GM23338 (cell line): ENCODE data around the gene ASPM. TPM values are rescaled to one million over a fixed set of nuclear protein-coding genes. Genes with fewer than 3 reads are reported as not detected.

ENCODE experiments used
- ATAC-seq: fragments of 200-7000 bp; cut with Tn5 transposase; 3 replicates; pipeline ENCODE4 v1.9.1; 2020
- DNase-seq: peaks from one replicate; pipeline ENCODE4 v3.0.0-alpha.2; 2015; ENCODE audit warnings: low spot score
- H2AFZ ChIP-seq: fragments of 200-600 bp; sonication (generic); 2 replicates; pipeline ENCODE4 v1.8.0; 2016; ENCODE audit warnings: antibody characterized with exemption, mild to moderate bottlenecking, moderate library complexity
- H3F3A ChIP-seq: fragments of 200-600 bp; sonication (generic); replicated peaks from 2 replicates; pipeline ENCODE4 v1.8.0; 2017; ENCODE audit warnings: antibody characterized with exemption, mixed run types, low read depth
- H3K27ac ChIP-seq: fragments of 200-600 bp; sonication (generic); 2 replicates; pipeline ENCODE4 v1.6.1; 2016; ENCODE audit warnings: low read depth
- H3K27me3 ChIP-seq: fragments of 200-600 bp; sonication (generic); 2 replicates; pipeline ENCODE4 v1.8.0; 2016; ENCODE audit warnings: mild to moderate bottlenecking, mixed run types, moderate library complexity; ENCODE audit not compliant: insufficient read depth
- H3K36me3 ChIP-seq: fragments of 200-600 bp; sonication (generic); 2 replicates; pipeline ENCODE4 v1.8.0; 2016; ENCODE audit warnings: mild to moderate bottlenecking; ENCODE audit not compliant: insufficient read depth
- H3K4me1 ChIP-seq: fragments of 200-600 bp; sonication (generic); 2 replicates; pipeline ENCODE4 v1.8.0; 2016; ENCODE audit warnings: mild to moderate bottlenecking, moderate library complexity; ENCODE audit not compliant: insufficient read depth
- H3K4me2 ChIP-seq: fragments of 200-600 bp; sonication (generic); 2 replicates; pipeline ENCODE4 v1.7.1; 2017; ENCODE audit warnings: mixed run types
- H3K4me3 ChIP-seq: fragments of 200-600 bp; sonication (generic); 2 replicates; pipeline ENCODE4 v1.6.1; 2016; ENCODE audit warnings: mixed run types
- H3K79me2 ChIP-seq: fragments of 200-600 bp; sonication (generic); replicated peaks from 2 replicates; pipeline ENCODE4 v1.8.0; 2017; ENCODE audit warnings: mild to moderate bottlenecking; ENCODE audit not compliant: insufficient read depth
- H3K9me2 ChIP-seq: fragments of 200-600 bp; sonication (generic); 2 replicates; pipeline ENCODE4 v1.8.0; 2017; ENCODE audit not compliant: insufficient read depth
- H4K20me1 ChIP-seq: fragments of 200-600 bp; sonication (generic); replicated peaks from 2 replicates; pipeline ENCODE4 v1.8.0; 2017; ENCODE audit warnings: mild to moderate bottlenecking; ENCODE audit not compliant: insufficient read depth
- H3K27ac Mint-ChIP-seq: 2 replicates; pipeline ENCODE4 v1.8.0; 2020; ENCODE audit warnings: inconsistent platforms, mild to moderate bottlenecking, moderate library complexity, mixed read lengths
- H3K27me3 Mint-ChIP-seq: 3 replicates; pipeline ENCODE4 v1.8.0; 2022; ENCODE audit warnings: low read depth, mild to moderate bottlenecking, moderate library complexity, mixed read lengths, inconsistent platforms; ENCODE audit not compliant: insufficient read depth, poor library complexity
- H3K36me3 Mint-ChIP-seq: 3 replicates; pipeline ENCODE4 v1.8.0; 2021; ENCODE audit warnings: low read depth, mild to moderate bottlenecking, inconsistent platforms, moderate library complexity, mixed read lengths
- H3K4me1 Mint-ChIP-seq: 3 replicates; pipeline ENCODE4 v1.8.0; 2020; ENCODE audit warnings: mild to moderate bottlenecking, inconsistent platforms, mixed read lengths
- H3K4me3 Mint-ChIP-seq: 3 replicates; pipeline ENCODE4 v1.8.0; 2021; ENCODE audit warnings: moderate library complexity, mild to moderate bottlenecking, inconsistent platforms, mixed read lengths
- H3K9me3 Mint-ChIP-seq: 3 replicates; pipeline ENCODE4 v1.8.0; 2020; ENCODE audit warnings: moderate library complexity, mild to moderate bottlenecking, inconsistent platforms, mixed read lengths
- CREB1 ChIP-seq: fragments of 250-450 bp; sonication (Bioruptor Pico); IDR thresholded peaks from 2 replicates; pipeline ENCODE4 v1.5.0; 2020; ENCODE audit warnings: low read depth, mild to moderate bottlenecking, moderate library complexity
- EZH2 ChIP-seq: fragments of 200-600 bp; sonication (generic); IDR thresholded peaks from one replicate; pipeline ENCODE4 v1.8.0; 2017; ENCODE audit warnings: antibody characterized with exemption, mild to moderate bottlenecking, low read depth; ENCODE audit not compliant: unreplicated experiment
- JUNB ChIP-seq: IDR thresholded peaks from one replicate; pipeline ENCODE4 v1.6.1; 2016; ENCODE audit warnings: antibody characterized with exemption; ENCODE audit not compliant: unreplicated experiment
- polyA plus RNA-seq: library from polyadenylated mRNA; unstranded; fragments of >200 nt; fragmentation: Nextera tagmentation; extraction: Ambion mirVana; gene quantifications from 2 replicates; pipeline ENCODE4 v1.2.1, GENCODE V29; 2016
- total RNA-seq: library from RNA; depleted of rRNA; stranded (reverse); fragments of >200 nt; shearing (Covaris generic); gene quantifications from 2 replicates; pipeline ENCODE4 v1.2.3, GENCODE V29; 2014
- TF ChIP-seq, protein P1 (sequence below): fragments of 250-450 bp; sonication (Bioruptor Pico); IDR thresholded peaks from 2 replicates; pipeline ENCODE4 v1.5.0; 2020; ENCODE audit warnings: mild to moderate bottlenecking, moderate library complexity
- TF ChIP-seq, protein P2 (sequence below), 2 experiments: fragments of 200-600 bp in 1 of 2; sonication (generic) in 1 of 2; conservative IDR thresholded peaks; 2 replicates each; pipeline versions ENCODE4 v1.5.1 to v1.6.1; 2016 to 2017; ENCODE audit warnings: antibody characterized with exemption in 2 of 2, low read depth in 2 of 2, mild to moderate bottlenecking in 2 of 2, moderate library complexity in 1 of 2
- TF ChIP-seq, protein P3 (sequence below): IDR thresholded peaks from 2 replicates; pipeline ENCODE4 v1.6.1; 2016; ENCODE audit warnings: antibody characterized with exemption

ASPM gene
- total and polyA plus RNA-seq, 2 experiments from 2014 or later = 36.8 to 64.9 TPM

DNA sequence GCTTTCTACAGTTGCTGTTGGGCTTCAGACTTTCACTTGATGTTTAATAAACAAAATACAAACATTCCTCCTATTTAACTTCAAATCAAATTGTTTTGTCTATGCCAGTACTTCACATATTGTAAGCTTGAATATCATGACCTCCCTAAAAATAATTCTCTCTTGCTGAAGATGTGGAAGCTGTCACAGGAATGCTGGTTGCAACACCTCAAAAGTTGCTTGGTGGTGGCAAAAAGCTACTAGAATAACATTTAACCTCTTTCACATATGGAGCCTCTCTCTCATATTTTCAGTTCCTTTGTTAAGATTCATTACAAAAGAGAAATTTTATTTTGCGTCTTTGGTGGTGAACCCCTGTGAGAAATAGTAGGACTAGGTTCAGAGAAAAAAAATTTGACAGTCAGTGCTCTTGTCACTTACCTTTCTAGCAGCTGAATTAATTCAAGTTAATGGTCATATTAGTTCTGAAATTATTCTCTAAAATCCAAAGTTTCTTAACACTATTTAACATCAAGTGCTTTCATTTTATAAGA lies 53.9 kb downstream of the ASPM start (continued):
- TF ChIP-seq, protein P1, sequence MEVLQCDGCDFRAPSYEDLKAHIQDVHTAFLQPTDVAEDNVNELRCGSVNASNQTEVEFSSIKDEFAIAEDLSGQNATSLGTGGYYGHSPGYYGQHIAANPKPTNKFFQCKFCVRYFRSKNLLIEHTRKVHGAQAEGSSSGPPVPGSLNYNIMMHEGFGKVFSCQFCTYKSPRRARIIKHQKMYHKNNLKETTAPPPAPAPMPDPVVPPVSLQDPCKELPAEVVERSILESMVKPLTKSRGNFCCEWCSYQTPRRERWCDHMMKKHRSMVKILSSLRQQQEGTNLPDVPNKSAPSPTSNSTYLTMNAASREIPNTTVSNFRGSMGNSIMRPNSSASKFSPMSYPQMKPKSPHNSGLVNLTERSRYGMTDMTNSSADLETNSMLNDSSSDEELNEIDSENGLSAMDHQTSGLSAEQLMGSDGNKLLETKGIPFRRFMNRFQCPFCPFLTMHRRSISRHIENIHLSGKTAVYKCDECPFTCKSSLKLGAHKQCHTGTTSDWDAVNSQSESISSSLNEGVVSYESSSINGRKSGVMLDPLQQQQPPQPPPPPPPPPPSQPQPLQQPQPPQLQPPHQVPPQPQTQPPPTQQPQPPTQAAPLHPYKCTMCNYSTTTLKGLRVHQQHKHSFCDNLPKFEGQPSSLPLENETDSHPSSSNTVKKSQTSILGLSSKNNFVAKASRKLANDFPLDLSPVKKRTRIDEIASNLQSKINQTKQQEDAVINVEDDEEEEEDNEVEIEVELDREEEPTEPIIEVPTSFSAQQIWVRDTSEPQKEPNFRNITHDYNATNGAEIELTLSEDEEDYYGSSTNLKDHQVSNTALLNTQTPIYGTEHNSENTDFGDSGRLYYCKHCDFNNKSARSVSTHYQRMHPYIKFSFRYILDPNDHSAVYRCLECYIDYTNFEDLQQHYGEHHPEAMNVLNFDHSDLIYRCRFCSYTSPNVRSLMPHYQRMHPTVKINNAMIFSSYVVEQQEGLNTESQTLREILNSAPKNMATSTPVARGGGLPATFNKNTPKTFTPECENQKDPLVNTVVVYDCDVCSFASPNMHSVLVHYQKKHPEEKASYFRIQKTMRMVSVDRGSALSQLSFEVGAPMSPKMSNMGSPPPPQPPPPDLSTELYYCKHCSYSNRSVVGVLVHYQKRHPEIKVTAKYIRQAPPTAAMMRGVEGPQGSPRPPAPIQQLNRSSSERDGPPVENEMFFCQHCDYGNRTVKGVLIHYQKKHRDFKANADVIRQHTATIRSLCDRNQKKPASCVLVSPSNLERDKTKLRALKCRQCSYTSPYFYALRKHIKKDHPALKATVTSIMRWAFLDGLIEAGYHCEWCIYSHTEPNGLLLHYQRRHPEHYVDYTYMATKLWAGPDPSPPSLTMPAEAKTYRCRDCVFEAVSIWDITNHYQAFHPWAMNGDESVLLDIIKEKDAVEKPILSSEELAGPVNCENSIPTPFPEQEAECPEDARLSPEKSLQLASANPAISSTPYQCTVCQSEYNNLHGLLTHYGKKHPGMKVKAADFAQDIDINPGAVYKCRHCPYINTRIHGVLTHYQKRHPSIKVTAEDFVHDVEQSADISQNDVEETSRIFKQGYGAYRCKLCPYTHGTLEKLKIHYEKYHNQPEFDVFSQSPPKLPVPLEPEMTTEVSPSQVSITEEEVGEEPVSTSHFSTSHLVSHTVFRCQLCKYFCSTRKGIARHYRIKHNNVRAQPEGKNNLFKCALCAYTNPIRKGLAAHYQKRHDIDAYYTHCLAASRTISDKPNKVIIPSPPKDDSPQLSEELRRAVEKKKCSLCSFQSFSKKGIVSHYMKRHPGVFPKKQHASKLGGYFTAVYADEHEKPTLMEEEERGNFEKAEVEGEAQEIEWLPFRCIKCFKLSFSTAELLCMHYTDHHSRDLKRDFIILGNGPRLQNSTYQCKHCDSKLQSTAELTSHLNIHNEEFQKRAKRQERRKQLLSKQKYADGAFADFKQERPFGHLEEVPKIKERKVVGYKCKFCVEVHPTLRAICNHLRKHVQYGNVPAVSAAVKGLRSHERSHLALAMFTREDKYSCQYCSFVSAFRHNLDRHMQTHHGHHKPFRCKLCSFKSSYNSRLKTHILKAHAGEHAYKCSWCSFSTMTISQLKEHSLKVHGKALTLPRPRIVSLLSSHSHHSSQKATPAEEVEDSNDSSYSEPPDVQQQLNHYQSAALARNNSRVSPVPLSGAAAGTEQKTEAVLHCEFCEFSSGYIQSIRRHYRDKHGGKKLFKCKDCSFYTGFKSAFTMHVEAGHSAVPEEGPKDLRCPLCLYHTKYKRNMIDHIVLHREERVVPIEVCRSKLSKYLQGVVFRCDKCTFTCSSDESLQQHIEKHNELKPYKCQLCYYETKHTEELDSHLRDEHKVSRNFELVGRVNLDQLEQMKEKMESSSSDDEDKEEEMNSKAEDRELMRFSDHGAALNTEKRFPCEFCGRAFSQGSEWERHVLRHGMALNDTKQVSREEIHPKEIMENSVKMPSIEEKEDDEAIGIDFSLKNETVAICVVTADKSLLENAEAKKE (CRISPR knock-in tag) = no peak
- TF ChIP-seq, protein P2, sequence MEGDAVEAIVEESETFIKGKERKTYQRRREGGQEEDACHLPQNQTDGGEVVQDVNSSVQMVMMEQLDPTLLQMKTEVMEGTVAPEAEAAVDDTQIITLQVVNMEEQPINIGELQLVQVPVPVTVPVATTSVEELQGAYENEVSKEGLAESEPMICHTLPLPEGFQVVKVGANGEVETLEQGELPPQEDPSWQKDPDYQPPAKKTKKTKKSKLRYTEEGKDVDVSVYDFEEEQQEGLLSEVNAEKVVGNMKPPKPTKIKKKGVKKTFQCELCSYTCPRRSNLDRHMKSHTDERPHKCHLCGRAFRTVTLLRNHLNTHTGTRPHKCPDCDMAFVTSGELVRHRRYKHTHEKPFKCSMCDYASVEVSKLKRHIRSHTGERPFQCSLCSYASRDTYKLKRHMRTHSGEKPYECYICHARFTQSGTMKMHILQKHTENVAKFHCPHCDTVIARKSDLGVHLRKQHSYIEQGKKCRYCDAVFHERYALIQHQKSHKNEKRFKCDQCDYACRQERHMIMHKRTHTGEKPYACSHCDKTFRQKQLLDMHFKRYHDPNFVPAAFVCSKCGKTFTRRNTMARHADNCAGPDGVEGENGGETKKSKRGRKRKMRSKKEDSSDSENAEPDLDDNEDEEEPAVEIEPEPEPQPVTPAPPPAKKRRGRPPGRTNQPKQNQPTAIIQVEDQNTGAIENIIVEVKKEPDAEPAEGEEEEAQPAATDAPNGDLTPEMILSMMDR (conservative IDR thresholded peaks at IDR 0.05; ENCODE audit: low read depth in 2 of 2) = no peak
- TF ChIP-seq JUNB = no peak

DNA sequence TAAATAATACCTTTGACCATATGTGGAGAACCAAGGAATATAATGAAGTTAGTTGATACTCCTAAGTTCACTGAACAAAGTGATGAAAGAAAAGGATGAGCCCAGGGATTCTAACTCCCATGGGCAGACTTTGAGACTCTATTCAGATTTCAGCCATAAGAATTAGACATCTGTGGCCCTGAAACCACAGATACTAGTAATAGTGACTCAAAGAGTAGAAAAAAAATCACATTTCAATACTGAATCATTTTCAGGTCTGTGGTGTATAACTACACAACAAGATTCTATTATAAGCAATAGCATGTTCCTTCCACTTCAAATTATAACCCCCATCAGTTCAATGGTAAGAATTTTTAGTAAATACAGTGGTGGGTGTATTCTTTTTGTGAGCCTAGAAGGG lies 63.0 kb downstream of the ASPM start:
- H3K36me3 Mint-ChIP-seq = peaks cover 87% of the 10 kb centered on the region
- peaks cover 64% of the 10 kb centered on the region for H3K36me3 ChIP-seq
- TF ChIP-seq, protein P3, sequence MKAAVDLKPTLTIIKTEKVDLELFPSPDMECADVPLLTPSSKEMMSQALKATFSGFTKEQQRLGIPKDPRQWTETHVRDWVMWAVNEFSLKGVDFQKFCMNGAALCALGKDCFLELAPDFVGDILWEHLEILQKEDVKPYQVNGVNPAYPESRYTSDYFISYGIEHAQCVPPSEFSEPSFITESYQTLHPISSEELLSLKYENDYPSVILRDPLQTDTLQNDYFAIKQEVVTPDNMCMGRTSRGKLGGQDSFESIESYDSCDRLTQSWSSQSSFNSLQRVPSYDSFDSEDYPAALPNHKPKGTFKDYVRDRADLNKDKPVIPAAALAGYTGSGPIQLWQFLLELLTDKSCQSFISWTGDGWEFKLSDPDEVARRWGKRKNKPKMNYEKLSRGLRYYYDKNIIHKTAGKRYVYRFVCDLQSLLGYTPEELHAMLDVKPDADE = no peak
- TF ChIP-seq, protein P1 (CRISPR knock-in tag) = no peak
- TF ChIP-seq CREB1 (CRISPR knock-in tag) (no peak), EZH2 (no peak)

More for the DNA sequence above, 63.0 kb downstream of the ASPM start:
- ATAC-seq (no peak), DNase-seq (no peak)
- Histone ChIP-seq H3F3A (no peaks in the 10 kb centered on the region), H2AFZ (no peak overlapping the region), H3K4me2 (no peak overlapping the region), H3K27ac (no peak overlapping the region), H3K27me3 (no peaks in the 10 kb centered on the region), H3K4me3 (no peak overlapping the region), H3K79me2 (no peaks in the 10 kb centered on the region), H3K4me1 (no peaks in the 10 kb centered on the region), H4K20me1 (no peaks in the 10 kb centered on the region), H3K9me2 (no peaks in the 10 kb centered on the region)
- H3K27me3 Mint-ChIP-seq = peaks cover 4% of the 10 kb centered on the region
- no peaks in the 10 kb centered on the region for H3K4me1 Mint-ChIP-seq
- H3K9me3 Mint-ChIP-seq = peaks cover 52% of the 10 kb centered on the region
- no peak overlapping the region for H3K27ac Mint-ChIP-seq
- no peak overlapping the region for H3K4me3 Mint-ChIP-seq
